Thoracic aorta endothelial cell (primary cell): ENCODE results near the gene QRFP. TPM values are rescaled to one million over a fixed set of nuclear protein-coding genes. Genes with fewer than 3 reads are reported as not detected.

ENCODE experiments used
- total RNA-seq: library from RNA; depleted of rRNA; stranded (reverse); fragments of >200 nt; gene quantifications from 2 replicates; pipeline ENCODE4 v1.2.3, GENCODE V29; 2012

The QRFP gene, protein sequence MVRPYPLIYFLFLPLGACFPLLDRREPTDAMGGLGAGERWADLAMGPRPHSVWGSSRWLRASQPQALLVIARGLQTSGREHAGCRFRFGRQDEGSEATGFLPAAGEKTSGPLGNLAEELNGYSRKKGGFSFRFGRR
- not detected in 2 replicates for total RNA-seq

DNA sequence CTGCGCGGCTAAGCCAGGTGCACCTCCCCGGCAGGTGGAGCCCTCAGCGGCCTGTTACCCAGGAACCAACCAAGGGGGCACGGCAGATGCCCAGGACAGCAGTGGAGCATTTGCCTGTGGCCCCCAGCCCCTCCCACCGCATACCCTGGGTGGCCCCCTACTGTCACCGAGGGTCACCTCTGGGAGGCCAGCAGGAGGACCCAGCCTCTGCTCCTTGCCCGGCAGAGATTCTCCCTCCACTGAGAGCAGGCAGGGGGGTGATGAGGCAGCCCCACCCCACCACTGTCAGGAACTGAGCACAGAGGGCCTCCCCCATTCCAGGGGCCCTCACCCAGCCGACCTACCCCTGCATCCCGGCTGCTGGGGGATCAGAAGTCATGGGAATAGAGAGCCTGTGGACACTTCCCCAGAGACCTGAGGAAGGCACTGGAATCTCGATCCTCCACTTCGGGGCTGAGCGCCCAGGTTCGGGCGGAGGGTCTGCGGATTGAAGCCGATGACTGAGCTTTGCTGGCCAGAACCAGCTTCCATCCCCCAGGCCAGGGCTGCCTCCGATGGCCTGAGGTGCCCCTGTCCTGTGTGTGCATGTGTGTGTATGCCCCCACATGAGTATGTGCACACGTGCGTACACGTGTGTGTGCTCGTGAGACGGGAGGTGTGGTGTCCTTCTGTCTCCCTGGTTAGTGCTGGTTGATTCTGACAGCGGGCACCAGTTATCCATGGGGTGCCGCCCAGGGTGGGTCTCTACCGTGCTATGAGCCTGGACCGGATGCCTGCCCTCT, at the start of gene QRFP:
Gene QRFP (minus strand): TSS at position 580 of the 782 bp plus-strand sequence. CDS start 2,974 bp downstream, outside the sequence.

GRCh38 chr9:130938652-130939404, 42.2 kb upstream of the QRFP start, which contains the start of gene FIBCD1:
TSS of gene FIBCD1 (minus strand) at chr9:130939247. CDS start at chr9:130938607, 640 bp downstream.

Other genes starting within 250 kb of the QRFP start
- gene PRDM12, start 232.2 kb downstream of the QRFP start, total RNA-seq: 0.14 TPM in 1 of 2 replicates, not detected in the other
- gene EXOSC2, start 203.0 kb downstream of the QRFP start, total RNA-seq: 49.1 and 54.1 TPM in 2 replicates
- 79.0 and 84.0 TPM in 2 replicates for gene ABL1, start 61.6 kb downstream of the QRFP start, total RNA-seq
- gene FIBCD1, start 42.4 kb upstream of the QRFP start, total RNA-seq: not detected in 2 replicates
- gene LAMC3, start 112.4 kb upstream of the QRFP start, total RNA-seq: 0.13 and 0.22 TPM in 2 replicates
- 41.5 and 49.5 TPM in 2 replicates for gene AIF1L, start 199.7 kb upstream of the QRFP start, total RNA-seq
- 31.1 and 34.1 TPM in 2 replicates for gene NUP214, start 228.8 kb upstream of the QRFP start, total RNA-seq